Activated CD8-positive, alpha-beta T cell treated with anti-CD3 and anti-CD28 coated beads, Interleukin-2, amount 10 ng/mL, durations not matched to agents 7 days and 5 days (primary cell): ENCODE data around the gene CTXND2. TPM values are rescaled to one million over a fixed set of nuclear protein-coding genes. Genes with fewer than 3 reads are reported as not detected.
"Not testable (repeated sequence)": the region's sequence is repeated elsewhere in the genome, so short reads cannot be mapped to it uniquely, and the experiment has no call there.

Source experiments
- ATAC-seq: fragments of 150-1000 bp; cut with Tn5 transposase; one replicate; pipeline ENCODE4 v1.10.0; 2021; ENCODE audit warnings: moderate library complexity
- CTCF ChIA-PET: fragments of 350-600 bp; sonication (Branson Sonifier 250); formaldehyde crosslinking; loops from one replicate; lab custom pipeline; 2021; ENCODE audit warnings: antibody characterized with exemption; lab: Charles Lee
- POLR2A ChIA-PET: fragments of 350-600 bp; sonication (Branson Sonifier 250); formaldehyde crosslinking; loops from one replicate; lab custom pipeline; 2021; ENCODE audit warnings: antibody characterized with exemption; lab: Charles Lee
- DNase-seq: peaks from one replicate; pipeline ENCODE4 v3.0.0-alpha.2; 2020
- H3K27ac Mint-ChIP-seq: one replicate; pipeline ENCODE4 v1.8.0; 2021; ENCODE audit warnings: mild to moderate bottlenecking, mixed read lengths
- H3K27me3 Mint-ChIP-seq: one replicate; pipeline ENCODE4 v1.8.0; 2021; ENCODE audit warnings: low read depth, mixed read lengths
- H3K36me3 Mint-ChIP-seq: one replicate; pipeline ENCODE4 v1.8.0; 2021; ENCODE audit warnings: low read depth, mixed read lengths
- H3K4me1 Mint-ChIP-seq: one replicate; pipeline ENCODE4 v1.8.0; 2021; ENCODE audit warnings: low read depth, mixed read lengths
- H3K4me3 Mint-ChIP-seq: one replicate; pipeline ENCODE4 v1.8.0; 2021; ENCODE audit warnings: mild to moderate bottlenecking, mixed read lengths
- H3K9me3 Mint-ChIP-seq: one replicate; pipeline ENCODE4 v1.8.0; 2022; ENCODE audit warnings: mixed read lengths; ENCODE audit not compliant: insufficient read depth
- total RNA-seq, 2 experiments: library from RNA; stranded (reverse); gene quantifications; one replicate each; pipeline ENCODE4 v1.2.3, GENCODE V29; 2021

The CTXND2 gene
- total RNA-seq, 2 experiments from 2014 or later = not detected

DNA sequence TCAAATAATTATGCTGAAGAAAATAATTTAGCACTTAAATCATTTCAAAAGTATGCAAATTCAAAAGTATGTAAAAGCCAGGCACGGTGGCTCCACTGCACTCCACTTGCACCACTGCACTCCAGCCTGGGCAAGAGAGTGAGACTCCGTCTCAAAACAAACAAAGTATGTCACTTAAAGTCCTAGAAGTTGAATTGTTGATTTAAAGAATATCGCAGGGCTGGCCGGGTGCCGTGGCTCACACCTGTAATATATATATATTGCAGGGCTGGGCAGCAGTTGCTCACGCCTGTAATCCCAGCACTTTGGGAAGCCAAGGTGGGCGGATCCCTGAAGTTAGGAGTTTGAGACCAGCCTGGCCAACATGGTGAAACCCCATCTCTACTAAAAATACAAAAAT lies 30.5 kb downstream of the CTXND2 start:
- ChIA-PET CTCF (interaction anchor here (1.0 to 1.1 kb wide), 2 partner anchors 78 to 96 kb away, joined by 3 read pairs; no protein-coding TSS in a partner anchor), POLR2A (no interaction called here)
- Mint-ChIP-seq H3K27me3 (no peaks in the 10 kb centered on the region), H3K4me3 (no peak overlapping the region), H3K27ac (no peak overlapping the region), H3K9me3 (no peaks in the 10 kb centered on the region), H3K4me1 (peaks cover 6% of the 10 kb centered on the region), H3K36me3 (no peaks in the 10 kb centered on the region)
- DNase-seq (no peak), ATAC-seq (no peak)

DNA sequence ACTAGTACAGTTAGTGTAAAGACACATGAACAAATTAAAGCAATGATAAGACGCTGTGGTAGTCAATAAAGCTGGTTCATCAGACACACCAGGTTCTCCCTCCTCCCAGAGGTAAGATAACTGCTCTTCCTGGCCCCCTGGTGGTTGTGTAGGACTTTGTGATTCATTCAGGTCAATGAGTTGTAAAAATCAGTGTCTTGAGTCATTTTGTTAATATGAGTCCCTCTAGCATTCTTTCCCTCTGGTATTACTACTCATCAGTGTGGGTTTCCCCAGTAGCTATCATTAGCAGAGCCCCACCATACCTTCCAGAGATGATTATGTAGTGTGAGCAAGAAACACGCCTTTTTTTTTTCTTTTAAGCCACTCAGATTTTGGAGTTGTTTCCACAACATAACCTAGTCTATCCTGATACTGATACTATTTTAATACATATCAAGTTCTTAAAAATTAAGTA lies 35.6 kb downstream of the CTXND2 start:
- H3K4me1 Mint-ChIP-seq = peaks cover 21% of the 10 kb centered on the region
- H3K27me3 Mint-ChIP-seq = no peaks in the 10 kb centered on the region
- H3K4me3 Mint-ChIP-seq = no peak overlapping the region
- CTCF ChIA-PET = interaction anchor here (0.6 to 2.3 kb wide), 53 partner anchors 10 to 437 kb away, joined by 3 to 32 read pairs (median 4); partner anchors contain the start of genes CTSK, CTXND2, GOLPH3L and TNFAIP8L2
- POLR2A ChIA-PET = interaction anchor here (0.5 to 1.6 kb wide), 4 partner anchors 33 to 184 kb away, joined by 3 to 6 read pairs (median 3); no protein-coding TSS in a partner anchor
- peak; percentile 89 for DNase-seq
- peaks cover 7% of the 10 kb centered on the region for H3K36me3 Mint-ChIP-seq
- no peaks in the 10 kb centered on the region for H3K9me3 Mint-ChIP-seq
- peak; percentile 52 for ATAC-seq
- no peak overlapping the region for H3K27ac Mint-ChIP-seq

DNA sequence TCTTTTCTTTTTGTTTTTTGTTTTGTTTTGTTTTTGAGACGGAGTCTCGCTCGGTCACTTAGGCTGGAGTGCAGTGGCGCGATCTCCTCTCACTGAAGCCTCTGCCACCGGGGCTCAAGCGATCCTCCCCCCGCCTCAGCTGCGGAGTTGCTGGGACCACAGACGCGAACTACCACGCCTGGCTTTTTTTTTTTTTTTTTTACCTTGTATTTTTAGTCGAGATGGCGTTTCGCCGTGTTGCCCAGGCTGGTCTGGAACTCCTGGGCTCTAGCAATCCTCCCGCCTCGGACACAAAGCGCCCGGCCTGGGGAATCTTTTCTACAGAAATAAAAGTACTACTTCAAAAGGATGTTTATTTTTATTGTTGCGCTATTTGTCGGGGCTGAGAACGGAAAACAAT lies 38.1 kb downstream of the CTXND2 start:
- H3K4me1 Mint-ChIP-seq = peaks cover 26% of the 10 kb centered on the region
- H3K36me3 Mint-ChIP-seq = peaks cover 31% of the 10 kb centered on the region
- ATAC-seq = no peak
- ChIA-PET POLR2A (interaction anchor here (1.0 to 2.0 kb wide), 3 partner anchors 35 to 361 kb away, joined by 3 to 5 read pairs (median 4); partner anchors contain the start of gene MCL1), CTCF (interaction anchor here (1.1 to 2.5 kb wide), 4 partner anchors 48 to 364 kb away, joined by 3 to 7 read pairs (median 6); partner anchors contain the start of gene MINDY1)
- H3K27ac Mint-ChIP-seq = peak overlapping the region; percentile 97
- H3K9me3 Mint-ChIP-seq = no peaks in the 10 kb centered on the region
- no peaks in the 10 kb centered on the region for H3K27me3 Mint-ChIP-seq
- peak overlapping the region; percentile 97 for H3K4me3 Mint-ChIP-seq
- DNase-seq = no peak

DNA sequence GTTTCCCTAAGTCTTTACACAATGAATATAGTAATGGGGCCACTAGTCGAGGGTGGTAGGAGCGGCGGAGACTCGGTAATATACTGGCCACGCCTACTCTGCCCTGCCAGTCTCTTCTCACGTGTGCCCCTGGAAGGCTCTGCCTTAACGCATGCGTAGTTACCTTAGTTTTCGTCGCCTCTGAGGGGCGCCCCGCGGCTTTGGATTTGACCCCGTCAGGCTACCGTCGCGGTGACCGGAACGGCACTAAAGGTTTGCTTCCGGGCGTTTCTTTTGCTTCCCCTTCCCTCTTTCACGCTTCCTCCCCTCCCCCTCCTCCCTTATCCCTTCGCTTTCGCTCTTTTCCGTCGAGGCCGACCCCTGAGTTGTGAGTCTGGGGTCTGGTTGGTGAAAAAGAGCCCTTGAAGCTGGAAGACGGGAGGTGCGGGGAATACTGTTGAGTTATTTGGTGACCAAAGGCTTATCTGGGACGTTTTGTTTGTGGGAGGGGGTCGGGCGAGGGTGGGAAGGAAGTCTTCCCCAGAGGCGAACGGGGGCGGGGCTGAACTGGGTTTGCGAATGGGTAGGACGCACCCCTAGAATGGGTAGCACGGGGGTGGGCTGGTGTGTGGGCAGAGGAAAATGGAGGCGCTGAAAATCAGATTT lies 39.3 kb downstream of the CTXND2 start, which contains the start of gene SETDB1:
SETDB1 (plus strand) TSS at position 267 of the 645 bp plus-strand sequence. CDS start 1,352 bp downstream, outside the sequence.
- peak; percentile 98 for ATAC-seq
- POLR2A ChIA-PET = interaction anchor here (0.7 to 2.0 kb wide), 7 partner anchors 36 to 437 kb away, joined by 3 to 5 read pairs (median 3); partner anchors contain the start of genes ENSA and MCL1
- H3K36me3 Mint-ChIP-seq = peaks cover 41% of the 10 kb centered on the region

DNA sequence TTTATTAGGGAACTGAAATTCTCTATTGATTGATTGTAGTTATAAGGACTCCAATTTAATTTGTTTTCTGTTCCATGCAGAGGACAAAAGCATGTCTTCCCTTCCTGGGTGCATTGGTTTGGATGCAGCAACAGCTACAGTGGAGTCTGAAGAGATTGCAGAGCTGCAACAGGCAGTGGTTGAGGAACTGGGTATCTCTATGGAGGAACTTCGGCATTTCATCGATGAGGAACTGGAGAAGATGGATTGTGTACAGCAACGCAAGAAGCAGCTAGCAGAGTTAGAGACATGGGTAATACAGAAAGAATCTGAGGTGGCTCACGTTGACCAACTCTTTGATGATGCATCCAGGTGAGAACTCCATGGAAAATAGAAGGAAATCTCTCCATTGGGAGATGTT lies 40.7 kb downstream of the CTXND2 start:
- POLR2A ChIA-PET = no interaction called here
- Mint-ChIP-seq H3K27ac (peak overlapping the region; percentile 97), H3K36me3 (peaks cover 54% of the 10 kb centered on the region)

More for the DNA sequence above, 39.3 kb downstream of the CTXND2 start, which contains the start of gene SETDB1:
- no peaks in the 10 kb centered on the region for H3K9me3 Mint-ChIP-seq
- H3K4me1 Mint-ChIP-seq = peaks cover 26% of the 10 kb centered on the region
- peak; percentile 98 for DNase-seq
- H3K4me3 Mint-ChIP-seq = peak within 1 kb of the TSS; percentile 97
- no peaks in the 10 kb centered on the region for H3K27me3 Mint-ChIP-seq
- H3K27ac Mint-ChIP-seq = peak within 1 kb of the TSS; percentile 97
- CTCF ChIA-PET = interaction anchor here (1.1 to 2.5 kb wide), 6 partner anchors 47 to 365 kb away, joined by 3 to 7 read pairs (median 5); partner anchors contain the start of gene MINDY1

DNA sequence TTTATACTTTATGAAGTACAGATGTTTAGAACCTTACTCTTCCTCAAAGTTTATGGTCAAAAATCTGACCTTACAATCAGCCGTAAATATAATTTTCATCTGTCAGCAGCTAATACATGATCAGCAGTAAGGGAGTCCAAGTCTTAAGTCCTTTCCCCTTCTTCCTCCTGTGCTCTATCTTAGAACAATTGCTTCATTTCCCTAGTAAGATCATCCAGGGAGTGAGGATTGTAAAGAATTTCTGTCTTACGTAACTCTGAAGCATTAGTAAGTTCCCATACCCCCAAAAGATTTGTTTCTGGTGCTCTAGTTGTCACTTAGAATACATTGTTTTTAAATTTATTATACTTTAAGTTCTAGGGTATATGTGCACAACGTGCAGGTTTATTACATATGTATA lies 41.4 kb downstream of the CTXND2 start:
- no peak for ATAC-seq
- H3K4me3 Mint-ChIP-seq = peak overlapping the region; percentile 27
- CTCF ChIA-PET = interaction anchor here (1.1 kb wide), 1 partner anchor 60 kb away, joined by 3 read pairs; no protein-coding TSS in a partner anchor
- peaks cover 11% of the 10 kb centered on the region for H3K9me3 Mint-ChIP-seq
- POLR2A ChIA-PET = interaction anchor here (0.6 kb wide), 1 partner anchor 180 kb away, joined by 3 read pairs; no protein-coding TSS in a partner anchor
- H3K27me3 Mint-ChIP-seq = no peaks in the 10 kb centered on the region
- no peak overlapping the region for H3K27ac Mint-ChIP-seq
- peaks cover 14% of the 10 kb centered on the region for H3K4me1 Mint-ChIP-seq
- peaks cover 60% of the 10 kb centered on the region for H3K36me3 Mint-ChIP-seq
- DNase-seq = no peak

More for the DNA sequence above, 40.7 kb downstream of the CTXND2 start:
- no peak for DNase-seq
- Mint-ChIP-seq H3K4me1 (peaks cover 18% of the 10 kb centered on the region), H3K27me3 (no peaks in the 10 kb centered on the region), H3K9me3 (peaks cover 6% of the 10 kb centered on the region), H3K4me3 (peak overlapping the region; percentile 62)
- no peak for ATAC-seq
- CTCF ChIA-PET = interaction anchor here (1.1 to 2.5 kb wide), 2 partner anchors 46 to 60 kb away, joined by 3 to 5 read pairs; no protein-coding TSS in a partner anchor

DNA sequence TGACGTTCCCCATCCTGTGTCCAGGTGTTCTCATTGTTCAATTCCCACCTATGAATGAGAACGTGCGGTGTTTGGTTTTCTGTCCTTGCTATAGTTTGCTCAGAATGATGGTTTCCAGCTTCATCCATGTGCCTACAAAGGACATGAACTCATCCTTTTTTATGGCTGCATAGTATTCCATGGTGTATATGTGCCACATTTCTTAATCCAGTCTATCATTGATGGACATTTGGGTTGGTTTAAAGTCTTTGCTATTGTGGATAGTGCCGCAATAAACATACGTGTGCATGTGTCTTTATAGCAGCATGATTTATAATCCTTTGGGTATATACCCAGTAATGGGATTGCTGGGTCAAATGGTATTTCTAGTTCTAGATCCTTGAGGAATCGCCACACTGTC lies 41.8 kb downstream of the CTXND2 start:
- ATAC-seq, H3K4me3 Mint-ChIP-seq, POLR2A ChIA-PET, DNase-seq, H3K27ac Mint-ChIP-seq, CTCF ChIA-PET, H3K27me3 Mint-ChIP-seq: not testable (repeated sequence)
- Mint-ChIP-seq H3K9me3 (peaks cover 11% of the 10 kb centered on the region), H3K36me3 (peaks cover 62% of the 10 kb centered on the region), H3K4me1 (peaks cover 14% of the 10 kb centered on the region)

DNA sequence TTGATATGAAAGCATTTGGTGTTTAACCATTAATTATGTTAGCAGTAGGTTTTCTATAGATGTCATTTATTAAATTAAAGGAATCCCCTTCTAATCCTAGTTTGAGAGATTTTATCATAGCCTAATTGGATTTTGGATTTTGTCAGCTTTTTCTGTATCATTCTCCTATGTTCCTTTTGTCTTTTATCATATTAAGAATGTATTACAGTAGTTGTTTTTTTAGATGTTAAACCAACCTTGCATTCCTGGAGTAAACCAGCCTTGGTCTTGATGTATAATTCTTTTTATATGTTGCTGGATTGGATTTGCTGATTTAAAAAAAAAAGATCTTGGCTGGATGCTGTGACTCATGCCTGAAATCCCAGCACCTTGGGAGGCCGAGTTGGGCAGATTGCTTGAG lies 44.8 kb downstream of the CTXND2 start:
- peaks cover 11% of the 10 kb centered on the region for H3K9me3 Mint-ChIP-seq
- H3K27ac Mint-ChIP-seq = no peak overlapping the region
- ChIA-PET CTCF (interaction anchor here (1.3 kb wide), 1 partner anchor 9 kb away, joined by 7 read pairs; no protein-coding TSS in a partner anchor), POLR2A (interaction anchor here (0.6 kb wide), 1 partner anchor 52 kb away, joined by 6 read pairs; no protein-coding TSS in a partner anchor)
- no peaks in the 10 kb centered on the region for H3K27me3 Mint-ChIP-seq
- peaks cover 75% of the 10 kb centered on the region for H3K36me3 Mint-ChIP-seq
- ATAC-seq (no peak), DNase-seq (no peak)
- H3K4me1 Mint-ChIP-seq = peaks cover 14% of the 10 kb centered on the region
- no peak overlapping the region for H3K4me3 Mint-ChIP-seq

DNA sequence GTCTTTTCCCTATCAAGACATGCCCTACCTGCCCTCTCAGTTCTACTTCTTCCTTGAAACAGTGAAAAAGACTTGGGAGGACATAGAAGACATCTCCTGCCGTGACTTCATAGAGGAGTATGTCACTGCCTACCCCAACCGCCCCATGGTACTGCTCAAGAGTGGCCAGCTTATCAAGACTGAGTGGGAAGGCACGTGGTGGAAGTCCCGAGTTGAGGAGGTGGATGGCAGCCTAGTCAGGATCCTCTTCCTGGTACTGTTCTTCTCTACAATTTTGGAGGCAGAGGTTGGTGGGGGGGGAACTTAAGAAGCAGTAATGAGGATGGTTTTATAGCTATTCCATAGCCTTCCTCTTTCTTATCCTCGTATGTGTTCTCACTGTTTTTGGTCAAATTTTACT lies 57.9 kb downstream of the CTXND2 start:
- Mint-ChIP-seq H3K4me3 (no peak overlapping the region), H3K27me3 (no peaks in the 10 kb centered on the region), H3K27ac (no peak overlapping the region), H3K36me3 (peaks cover 66% of the 10 kb centered on the region), H3K9me3 (no peaks in the 10 kb centered on the region), H3K4me1 (no peaks in the 10 kb centered on the region)
- ATAC-seq (no peak), DNase-seq (no peak)
- ChIA-PET CTCF (no interaction called here), POLR2A (no interaction called here)

DNA sequence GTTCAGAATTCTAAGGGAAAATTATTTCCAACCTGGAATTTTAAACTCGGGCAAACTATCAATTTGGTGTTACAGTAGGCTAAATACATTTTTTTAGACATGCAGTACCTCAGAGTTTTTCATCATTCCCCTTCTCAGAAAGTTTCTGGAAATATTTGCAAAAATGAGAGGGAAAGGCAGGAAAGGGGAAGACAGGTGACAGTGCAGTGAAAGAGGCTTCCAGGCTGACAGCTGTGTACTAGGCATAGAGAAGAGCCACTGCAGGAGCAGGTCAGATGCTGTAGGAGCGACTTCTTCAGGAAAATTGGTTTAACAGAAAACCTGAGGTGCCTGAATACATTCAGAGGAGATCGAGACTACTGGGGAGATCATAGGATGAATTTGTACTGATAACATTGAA lies 67.8 kb downstream of the CTXND2 start:
- Mint-ChIP-seq H3K36me3 (peaks cover 64% of the 10 kb centered on the region), H3K9me3 (no peaks in the 10 kb centered on the region), H3K27ac (no peak overlapping the region), H3K27me3 (no peaks in the 10 kb centered on the region), H3K4me3 (no peak overlapping the region), H3K4me1 (no peaks in the 10 kb centered on the region)
- ChIA-PET POLR2A (no interaction called here), CTCF (no interaction called here)
- DNase-seq = no peak
- no peak for ATAC-seq

DNA sequence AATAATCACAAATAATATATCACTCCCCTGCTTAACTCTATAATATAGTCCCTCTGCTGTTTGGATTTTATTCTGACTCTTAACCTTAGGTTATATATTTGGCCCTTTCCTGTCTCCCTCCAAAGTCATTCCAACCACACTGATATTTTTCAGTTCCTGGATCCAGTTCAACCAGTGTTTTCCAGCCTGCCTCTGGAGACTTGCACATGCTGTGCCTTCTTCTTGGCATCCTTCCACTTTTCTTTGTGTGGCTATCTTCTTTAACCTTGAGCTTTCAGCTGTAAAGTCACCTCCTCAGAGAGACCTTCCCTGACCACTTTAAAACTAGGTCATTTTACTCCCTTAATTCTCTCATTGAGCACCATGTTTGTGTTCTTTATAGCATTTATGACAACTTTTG lies 68.3 kb downstream of the CTXND2 start:
- Mint-ChIP-seq H3K27me3 (no peaks in the 10 kb centered on the region), H3K4me1 (no peaks in the 10 kb centered on the region), H3K36me3 (peaks cover 65% of the 10 kb centered on the region), H3K27ac (peak overlapping the region; percentile 9), H3K9me3 (no peaks in the 10 kb centered on the region), H3K4me3 (no peak overlapping the region)
- POLR2A ChIA-PET = no interaction called here
- DNase-seq (no peak), ATAC-seq (no peak)
- CTCF ChIA-PET = no interaction called here
